Liver (tissue), 3 donors: ENCODE measurements around the gene HSD17B7.
"Not testable (repeated sequence)": the region's sequence is repeated elsewhere in the genome, so short reads cannot be mapped to it uniquely, and the experiment has no call there.

Experiments used
- EGR1 ChIP-seq, 2 donors: IDR thresholded peaks; 2 replicates each; pipeline ENCODE4 v1.6.1; 2016 to 2018; ENCODE audit warnings: antibody characterized with exemption in 2 of 2, low read depth in 2 of 2
- FOXA1 ChIP-seq: IDR thresholded peaks from 2 replicates; pipeline ENCODE4 v1.6.1; 2016; ENCODE audit warnings: antibody characterized with exemption
- GABPA ChIP-seq, 2 donors: IDR thresholded peaks in 1 of 2; conservative IDR thresholded peaks in 1 of 2; 2 replicates each; pipeline ENCODE4 v1.6.1; 2016; ENCODE audit warnings: antibody characterized with exemption in 2 of 2, mild to moderate bottlenecking in 1 of 2, moderate library complexity in 1 of 2
- RAD21 ChIP-seq, 2 donors: IDR thresholded peaks; 2 replicates each; pipeline ENCODE4 v1.6.1; 2016; ENCODE audit warnings: antibody characterized with exemption in 2 of 2, mild to moderate bottlenecking in 2 of 2
- RXRA ChIP-seq, 2 donors: IDR thresholded peaks; 2 replicates each; pipeline ENCODE4 v1.6.1; 2017 to 2018; ENCODE audit warnings: antibody characterized with exemption in 2 of 2, mild to moderate bottlenecking in 1 of 2
- TAF1 ChIP-seq: conservative IDR thresholded peaks from 2 replicates; pipeline ENCODE4 v1.6.1; 2016; ENCODE audit warnings: antibody characterized with exemption, mild to moderate bottlenecking
- YY1 ChIP-seq: IDR thresholded peaks from 2 replicates; pipeline ENCODE4 v1.6.1; 2016; ENCODE audit warnings: antibody characterized with exemption, mild to moderate bottlenecking
- TF ChIP-seq, protein P1 (sequence below): fragments of 150-350 bp; IDR thresholded peaks from 2 replicates; pipeline ENCODE4 v1.5.1; 2017; ENCODE audit warnings: improper control_type of control experiment, low read depth, low read length; ENCODE audit not compliant: missing input control
- TF ChIP-seq, protein P2 (sequence below): IDR thresholded peaks from 2 replicates; pipeline ENCODE4 v1.6.1; 2016; ENCODE audit warnings: antibody characterized with exemption
- TF ChIP-seq, protein P3 (sequence below): IDR thresholded peaks from 2 replicates; pipeline ENCODE4 v1.6.1; 2016; ENCODE audit warnings: antibody characterized with exemption
- TF ChIP-seq, protein P4 (sequence below): IDR thresholded peaks from 2 replicates; pipeline ENCODE4 v1.6.1; 2016; ENCODE audit warnings: antibody characterized with exemption, mild to moderate bottlenecking
- TF ChIP-seq, protein P5 (sequence below): IDR thresholded peaks from 2 replicates; pipeline ENCODE4 v1.6.1; 2016; ENCODE audit warnings: antibody characterized with exemption
- donor health status: healthy.
- donor health status: healthy.

DNA sequence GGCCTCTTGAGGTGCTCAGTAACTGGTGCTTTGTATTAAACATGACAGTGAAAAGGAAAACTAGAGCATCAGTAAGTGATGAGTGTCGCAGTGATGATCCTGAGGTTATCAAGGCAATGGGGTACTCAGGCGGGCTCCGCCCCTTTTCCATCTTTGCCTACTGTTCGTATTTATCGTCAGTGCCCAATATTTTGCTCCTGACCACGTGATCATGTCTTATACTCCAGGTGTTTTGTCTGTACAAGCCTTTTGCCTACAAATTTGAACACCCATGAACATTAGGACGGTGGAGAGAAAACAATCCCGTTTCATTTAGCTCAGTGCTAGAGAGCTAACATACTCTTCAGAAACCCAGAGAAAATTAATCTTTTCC, 469 bp downstream of the HSD17B7 start:
- TF ChIP-seq, protein P1, sequence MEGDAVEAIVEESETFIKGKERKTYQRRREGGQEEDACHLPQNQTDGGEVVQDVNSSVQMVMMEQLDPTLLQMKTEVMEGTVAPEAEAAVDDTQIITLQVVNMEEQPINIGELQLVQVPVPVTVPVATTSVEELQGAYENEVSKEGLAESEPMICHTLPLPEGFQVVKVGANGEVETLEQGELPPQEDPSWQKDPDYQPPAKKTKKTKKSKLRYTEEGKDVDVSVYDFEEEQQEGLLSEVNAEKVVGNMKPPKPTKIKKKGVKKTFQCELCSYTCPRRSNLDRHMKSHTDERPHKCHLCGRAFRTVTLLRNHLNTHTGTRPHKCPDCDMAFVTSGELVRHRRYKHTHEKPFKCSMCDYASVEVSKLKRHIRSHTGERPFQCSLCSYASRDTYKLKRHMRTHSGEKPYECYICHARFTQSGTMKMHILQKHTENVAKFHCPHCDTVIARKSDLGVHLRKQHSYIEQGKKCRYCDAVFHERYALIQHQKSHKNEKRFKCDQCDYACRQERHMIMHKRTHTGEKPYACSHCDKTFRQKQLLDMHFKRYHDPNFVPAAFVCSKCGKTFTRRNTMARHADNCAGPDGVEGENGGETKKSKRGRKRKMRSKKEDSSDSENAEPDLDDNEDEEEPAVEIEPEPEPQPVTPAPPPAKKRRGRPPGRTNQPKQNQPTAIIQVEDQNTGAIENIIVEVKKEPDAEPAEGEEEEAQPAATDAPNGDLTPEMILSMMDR = not testable (repeated sequence)
- not testable (repeated sequence) for TF ChIP-seq GABPA (IDR thresholded peaks at IDR 0.05 in 1 of 2, conservative IDR thresholded peaks at IDR 0.05 in 1 of 2); EGR1 (IDR thresholded peaks at IDR 0.05; ENCODE audit: low read depth in 2 of 2); FOXA1; RXRA (IDR thresholded peaks at IDR 0.05); YY1; TAF1; RAD21 (IDR thresholded peaks at IDR 0.05)
- TF ChIP-seq, protein P2, sequence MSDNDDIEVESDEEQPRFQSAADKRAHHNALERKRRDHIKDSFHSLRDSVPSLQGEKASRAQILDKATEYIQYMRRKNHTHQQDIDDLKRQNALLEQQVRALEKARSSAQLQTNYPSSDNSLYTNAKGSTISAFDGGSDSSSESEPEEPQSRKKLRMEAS = not testable (repeated sequence)
- TF ChIP-seq, protein P3, sequence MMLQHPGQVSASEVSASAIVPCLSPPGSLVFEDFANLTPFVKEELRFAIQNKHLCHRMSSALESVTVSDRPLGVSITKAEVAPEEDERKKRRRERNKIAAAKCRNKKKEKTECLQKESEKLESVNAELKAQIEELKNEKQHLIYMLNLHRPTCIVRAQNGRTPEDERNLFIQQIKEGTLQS = not testable (repeated sequence)
- TF ChIP-seq, protein P4, sequence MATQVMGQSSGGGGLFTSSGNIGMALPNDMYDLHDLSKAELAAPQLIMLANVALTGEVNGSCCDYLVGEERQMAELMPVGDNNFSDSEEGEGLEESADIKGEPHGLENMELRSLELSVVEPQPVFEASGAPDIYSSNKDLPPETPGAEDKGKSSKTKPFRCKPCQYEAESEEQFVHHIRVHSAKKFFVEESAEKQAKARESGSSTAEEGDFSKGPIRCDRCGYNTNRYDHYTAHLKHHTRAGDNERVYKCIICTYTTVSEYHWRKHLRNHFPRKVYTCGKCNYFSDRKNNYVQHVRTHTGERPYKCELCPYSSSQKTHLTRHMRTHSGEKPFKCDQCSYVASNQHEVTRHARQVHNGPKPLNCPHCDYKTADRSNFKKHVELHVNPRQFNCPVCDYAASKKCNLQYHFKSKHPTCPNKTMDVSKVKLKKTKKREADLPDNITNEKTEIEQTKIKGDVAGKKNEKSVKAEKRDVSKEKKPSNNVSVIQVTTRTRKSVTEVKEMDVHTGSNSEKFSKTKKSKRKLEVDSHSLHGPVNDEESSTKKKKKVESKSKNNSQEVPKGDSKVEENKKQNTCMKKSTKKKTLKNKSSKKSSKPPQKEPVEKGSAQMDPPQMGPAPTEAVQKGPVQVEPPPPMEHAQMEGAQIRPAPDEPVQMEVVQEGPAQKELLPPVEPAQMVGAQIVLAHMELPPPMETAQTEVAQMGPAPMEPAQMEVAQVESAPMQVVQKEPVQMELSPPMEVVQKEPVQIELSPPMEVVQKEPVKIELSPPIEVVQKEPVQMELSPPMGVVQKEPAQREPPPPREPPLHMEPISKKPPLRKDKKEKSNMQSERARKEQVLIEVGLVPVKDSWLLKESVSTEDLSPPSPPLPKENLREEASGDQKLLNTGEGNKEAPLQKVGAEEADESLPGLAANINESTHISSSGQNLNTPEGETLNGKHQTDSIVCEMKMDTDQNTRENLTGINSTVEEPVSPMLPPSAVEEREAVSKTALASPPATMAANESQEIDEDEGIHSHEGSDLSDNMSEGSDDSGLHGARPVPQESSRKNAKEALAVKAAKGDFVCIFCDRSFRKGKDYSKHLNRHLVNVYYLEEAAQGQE = not testable (repeated sequence)
- TF ChIP-seq, protein P5, sequence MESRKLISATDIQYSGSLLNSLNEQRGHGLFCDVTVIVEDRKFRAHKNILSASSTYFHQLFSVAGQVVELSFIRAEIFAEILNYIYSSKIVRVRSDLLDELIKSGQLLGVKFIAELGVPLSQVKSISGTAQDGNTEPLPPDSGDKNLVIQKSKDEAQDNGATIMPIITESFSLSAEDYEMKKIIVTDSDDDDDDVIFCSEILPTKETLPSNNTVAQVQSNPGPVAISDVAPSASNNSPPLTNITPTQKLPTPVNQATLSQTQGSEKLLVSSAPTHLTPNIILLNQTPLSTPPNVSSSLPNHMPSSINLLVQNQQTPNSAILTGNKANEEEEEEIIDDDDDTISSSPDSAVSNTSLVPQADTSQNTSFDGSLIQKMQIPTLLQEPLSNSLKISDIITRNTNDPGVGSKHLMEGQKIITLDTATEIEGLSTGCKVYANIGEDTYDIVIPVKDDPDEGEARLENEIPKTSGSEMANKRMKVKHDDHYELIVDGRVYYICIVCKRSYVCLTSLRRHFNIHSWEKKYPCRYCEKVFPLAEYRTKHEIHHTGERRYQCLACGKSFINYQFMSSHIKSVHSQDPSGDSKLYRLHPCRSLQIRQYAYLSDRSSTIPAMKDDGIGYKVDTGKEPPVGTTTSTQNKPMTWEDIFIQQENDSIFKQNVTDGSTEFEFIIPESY = not testable (repeated sequence)
